Measurements from ENCODE around the gene IL1RAPL2. TPM values are rescaled to one million over a fixed set of nuclear protein-coding genes. Genes with fewer than 3 reads are reported as not detected.

Gene IL1RAPL2
- total and polyA plus RNA-seq, 2 of the 4 experiments (the other 2 are of a cell fraction), result 0.03 TPM; not detected in 1

- BruUV-seq (replicated peaks), result no TSS peak
- intact Hi-C loops (cut with micrococcal nuclease), result no loop called here
These were observed 543.9 kb downstream of the IL1RAPL2 start for GRCh38 chrX:105109936-105110335.

More at GRCh38 chrX:105109936-105110335, 543.9 kb downstream of the IL1RAPL2 start:
- no peaks in the 10 kb centered on the region; the same call in none of the 2 replicates for H3K27me3 ChIP-seq (ENCODE audit: control insufficient read depth, insufficient read depth, low read length)
- no peak overlapping the region for H3K23ac ChIP-seq (ENCODE audit: low read depth, low read length)
- TF ChIP-seq SMC3 (IDR thresholded peaks at IDR 0.05; ENCODE audit: low read depth, low read length) (no peak), FOS (IDR thresholded peaks at IDR 0.05; ENCODE audit: low read depth, low read length) (no peak), USF2 (IDR thresholded peaks at IDR 0.05; ENCODE audit: low read depth, low read length) (no peak), MXI1 (IDR thresholded peaks at IDR 0.05; ENCODE audit: borderline replicate concordance, low read depth, low read length) (no peak), ELK1 (IDR thresholded peaks at IDR 0.05; ENCODE audit: borderline replicate concordance, low read depth, low read length) (no peak), MAZ (IDR thresholded peaks at IDR 0.05; ENCODE audit: borderline replicate concordance, low read depth, low read length) (no peak)
- no peak overlapping the region for H3K4me2 ChIP-seq (ENCODE audit: low read depth, low read length)
- no peak overlapping the region for H3K4me3 ChIP-seq (ENCODE audit: insufficient read depth, low read depth, low read length)
- no peak overlapping the region for H2BK20ac ChIP-seq (ENCODE audit: low read depth, low read length)
- no peak overlapping the region for H2AFZ ChIP-seq (replicated peaks; ENCODE audit: low read length, poor library complexity)
- H3K9me1 ChIP-seq (ENCODE audit: insufficient read depth, low read length), result no peaks in the 10 kb centered on the region
- H2AK5ac ChIP-seq (ENCODE audit: low read depth, low read length), result no peak overlapping the region
- ATAC-seq (ENCODE audit: low read depth), result no peak
- H3K9ac ChIP-seq (ENCODE audit: low read depth, low read length), result no peak overlapping the region
- no peak overlapping the region for H3K27ac ChIP-seq (ENCODE audit: insufficient read depth, low read length)
- no peaks in the 10 kb centered on the region for H3K79me1 ChIP-seq (ENCODE audit: low read depth in 1 of 2, low read length in 2 of 2)
- no peak overlapping the region for H2AK9ac ChIP-seq (replicated peaks; ENCODE audit: low read depth, low read length, poor library complexity)
- no peaks in the 10 kb centered on the region for H3K4me1 ChIP-seq (ENCODE audit: control insufficient read depth, insufficient read depth, low read length)
- H3K9me3 ChIP-seq (ENCODE audit: control insufficient read depth, insufficient read depth, low read length), result no peaks in the 10 kb centered on the region; the same call in 1 of the 2 replicates
- WGBS, 2 experiments (ENCODE audit: extremely low coverage in 2 of 2, insufficient read length in 1 of 2), result no CpG with 5 or more reads among the region's 6 CpGs
- in situ Hi-C loops (cut with MboI; ENCODE audit: low sequenced_read_pairs), result no loop called here
- H2BK15ac ChIP-seq (ENCODE audit: low read depth, low read length), result no peak overlapping the region
- no peak overlapping the region for H3K56ac ChIP-seq (ENCODE audit: extremely low read depth, insufficient read depth, low read length)
- dilution Hi-C loops (cut with HindIII; ENCODE audit: low sequenced_read_pairs, unreplicated experiment), result no loop called here
- H3K18ac ChIP-seq (ENCODE audit: low read depth, low read length), result no peak overlapping the region
- CTCF ChIA-PET, result no interaction called here
- no peaks in the 10 kb centered on the region for H4K20me1 ChIP-seq (ENCODE audit: insufficient read depth, low read length)
- no peak overlapping the region for H4K5ac ChIP-seq (ENCODE audit: low read depth, low read length)
- DNase-seq, result no peak
- no peak overlapping the region for H4K91ac ChIP-seq (ENCODE audit: insufficient read depth, low read depth, low read length)
- H4K8ac ChIP-seq (ENCODE audit: low read depth in 2 of 2, low read length in 2 of 2), result no peak overlapping the region
- H3K4ac ChIP-seq (ENCODE audit: low read depth, low read length), result no peak overlapping the region
- no peaks in the 10 kb centered on the region for H3K36me3 ChIP-seq (ENCODE audit: control insufficient read depth, insufficient read depth, low read length)
- no peak overlapping the region for H2BK120ac ChIP-seq (ENCODE audit: low read depth, low read length)
- POLR2A ChIA-PET (ENCODE audit: unreplicated experiment), result no interaction called here
- no peak overlapping the region for H2BK5ac ChIP-seq (ENCODE audit: low read depth, low read length, poor library complexity, severe bottlenecking)
- no peak overlapping the region for H3K14ac ChIP-seq (replicated peaks; ENCODE audit: low read depth, low read length)
